Transverse colon (tissue), 4 donors: ENCODE measurements around the gene FKBP6. TPM values are rescaled to one million over a fixed set of nuclear protein-coding genes. Genes with fewer than 3 reads are reported as not detected.
"Not testable (repeated sequence)": the region's sequence is repeated elsewhere in the genome, so short reads cannot be mapped to it uniquely, and the experiment has no call there.

Experiments
- DNase-seq: peaks from one replicate; pipeline ENCODE4 v3.0.0-alpha.2; 2019
- H3K27ac ChIP-seq, 4 donors: fragments of 200-600 bp; sonication (generic); 2 replicates each; pipeline ENCODE4 v1.5.1; 2016 to 2018; ENCODE audit warnings: inconsistent platforms in 4 of 4
- H3K27me3 ChIP-seq: fragments of 200-600 bp; sonication (generic); 2 replicates; pipeline ENCODE4 v1.5.1; 2017; ENCODE audit warnings: inconsistent platforms
- H3K36me3 ChIP-seq, 4 donors: fragments of 200-600 bp; sonication (generic); 2 replicates each; pipeline ENCODE4 v1.5.1; 2017 to 2019; ENCODE audit warnings: inconsistent platforms in 4 of 4
- H3K4me1 ChIP-seq, 4 donors: fragments of 200-600 bp; sonication (generic); 2 replicates each; pipeline ENCODE4 v1.5.1; 2017 to 2020; ENCODE audit warnings: inconsistent platforms in 4 of 4
- H3K4me3 ChIP-seq, 4 donors: fragments of 200-600 bp; sonication (generic); 1 replicate in 1 of 4; 2 replicates in 3 of 4; pipeline versions ENCODE4 v1.5.1 to v1.6.1; 2017 to 2019; ENCODE audit warnings: inconsistent platforms in 4 of 4
- H3K9me3 ChIP-seq, 2 donors: fragments of 200-600 bp; sonication (generic); 2 replicates each; pipeline ENCODE4 v1.5.1; 2017 to 2019; ENCODE audit warnings: inconsistent platforms in 2 of 2
- CTCF ChIP-seq, 5 experiments: fragments of 200-600 bp in 3 of 5; fragments of 450-650 bp in 2 of 5; sonication (generic) in 3 of 5; IDR thresholded peaks; 1 replicate in 2 of 5; 2 replicates in 3 of 5; pipeline ENCODE4 v1.5.1; 2016 to 2017; ENCODE audit warnings: antibody characterized with exemption in 5 of 5, inconsistent platforms in 3 of 5, mild to moderate bottlenecking in 2 of 5, moderate library complexity in 1 of 5
- EP300 ChIP-seq: sonication (generic); formaldehyde crosslinking; IDR thresholded peaks from one replicate; pipeline ENCODE4 v1.6.1; 2017; ENCODE audit warnings: antibody characterized with exemption, low read depth
- POLR2A ChIP-seq: fragments of 450-650 bp; IDR thresholded peaks from one replicate; pipeline ENCODE4 v1.6.1; 2016; ENCODE audit warnings: antibody characterized with exemption, mild to moderate bottlenecking, moderate library complexity
- POLR2AphosphoS5 ChIP-seq, 3 donors: sonication (generic); formaldehyde crosslinking; IDR thresholded peaks; one replicate each; pipeline ENCODE4 v1.6.1; 2016; ENCODE audit warnings: antibody characterized with exemption in 3 of 3
- WGBS, 2 donors: methylation state at CpG; one replicate each; pipeline ENCODE4 v1.1.5; 2018; ENCODE audit warnings: low coverage in 1 of 2; 5-methylcytosine and 5-hydroxymethylcytosine counted together
- in situ Hi-C, 4 donors: fragments of 200-750 bp; cut with MboI; loops; one replicate each; pipeline versions ENCODE4 v1.15.0 to v1.15.1; 2017; ENCODE audit warnings: low sequenced_read_pairs in 3 of 4, low pct_ligation_motif_present in 1 of 4, low pct_unique_long_range_greater_than_20kb in 1 of 4
- intact Hi-C: fragments of 100-400 bp; cut with DNase I; formaldehyde crosslinking; loops from one replicate; pipeline ENCODE4 v1.15.1; 2023; ENCODE audit warnings: low total_unique reads
- total RNA-seq, 4 donors: library from RNA; depleted of rRNA; stranded (reverse); fragments of >200 nt; gene quantifications; one replicate each; pipeline ENCODE4 v1.1.0, GENCODE V29; 2016

Gene FKBP6
- total RNA-seq, 4 donors from 2014 or later, result not detected

GRCh38 chr7:73304071-73304470 lies 23.9 kb upstream of the FKBP6 start:
- intact Hi-C loops (no loop called here), in situ Hi-C loops (no loop called here)
- DNase-seq, result no peak
- Histone ChIP-seq H3K4me3 (no peak overlapping the region), H3K36me3 (peaks cover 0 to 16% (median 5%) of the 10 kb centered on the region in 4 donors), H3K27me3 (no peaks in the 10 kb centered on the region), H3K27ac (no peak overlapping the region), H3K4me1 (peaks cover 2 to 10% (median 8%) of the 10 kb centered on the region in 4 donors), H3K9me3 (no peaks in the 10 kb centered on the region)
- TF ChIP-seq POLR2AphosphoS5 (IDR thresholded peaks at IDR 0.05), result no peak
- TF ChIP-seq EP300, result no peak
- no peak for TF ChIP-seq POLR2A
- no peak for TF ChIP-seq CTCF (IDR thresholded peaks at IDR 0.05)
- 80 to 94% methylated on average over 1 to 14 of the region's 14 CpGs for WGBS, 2 donors

- intact Hi-C loops, H3K9me3 ChIP-seq, DNase-seq, H3K4me3 ChIP-seq, in situ Hi-C loops, H3K27ac ChIP-seq, H3K27me3 ChIP-seq: not testable (repeated sequence)
- Histone ChIP-seq H3K36me3 (peaks cover 0 to 16% (median 5%) of the 10 kb centered on the region in 4 donors), H3K4me1 (peaks cover 4 to 13% (median 11%) of the 10 kb centered on the region in 4 donors)
- 90% methylated on average over 2 to 12 of the region's 15 CpGs for WGBS, 2 donors
Measured at GRCh38 chr7:73304612-73305387, 23.2 kb upstream of the FKBP6 start.

GRCh38 chr7:73307436-73307835 lies 20.5 kb upstream of the FKBP6 start:
- intact Hi-C loops, result no loop called here
- no peak for DNase-seq
- in situ Hi-C loops, result no loop called here

GRCh38 chr7:73308074-73308664 lies 19.8 kb upstream of the FKBP6 start:
- Histone ChIP-seq H3K27ac (peak overlapping the region; percentile 67 to 79 (median 78)), H3K4me1 (peaks cover 4 to 13% (median 11%) of the 10 kb centered on the region in 4 donors), H3K9me3 (no peaks in the 10 kb centered on the region), H3K4me3 (peak overlapping the region; percentile 27 to 87 (median 67)), H3K36me3 (peaks cover 0 to 16% (median 5%) of the 10 kb centered on the region in 4 donors), H3K27me3 (no peaks in the 10 kb centered on the region)
- no peak for DNase-seq
- intact Hi-C loops (no loop called here), in situ Hi-C loops (no loop called here)
- 12 to 40% methylated on average over 1 to 40 of the region's 43 CpGs for WGBS, 2 donors
- no peak for TF ChIP-seq POLR2A
- TF ChIP-seq POLR2AphosphoS5 (IDR thresholded peaks at IDR 0.05), result no peak
- no peak for TF ChIP-seq CTCF (IDR thresholded peaks at IDR 0.05)

More at GRCh38 chr7:73307436-73307835, 20.5 kb upstream of the FKBP6 start:
- H3K4me1 ChIP-seq, result peaks cover 4 to 13% (median 11%) of the 10 kb centered on the region in 4 donors
- no peak for TF ChIP-seq POLR2AphosphoS5 (IDR thresholded peaks at IDR 0.05)
- no peak for TF ChIP-seq EP300
- no peak for TF ChIP-seq POLR2A
- no peak for TF ChIP-seq CTCF (IDR thresholded peaks at IDR 0.05)
- H3K27ac ChIP-seq, result no peak overlapping the region
- 96 to 100% methylated on average over 6 to 12 of the region's 13 CpGs for WGBS, 2 donors
- no peaks in the 10 kb centered on the region for H3K27me3 ChIP-seq
- peaks cover 0 to 16% (median 5%) of the 10 kb centered on the region in 4 donors for H3K36me3 ChIP-seq
- H3K4me3 ChIP-seq, result peak overlapping the region in 2 of 4 donors; percentile 76 to 87
- no peaks in the 10 kb centered on the region for H3K9me3 ChIP-seq
